Globus pallidus (tissue), 1 donor: Measurements from ENCODE around the gene AGAP1.
"Not testable (repeated sequence)": the region's sequence is repeated elsewhere in the genome, so short reads cannot be mapped to it uniquely, and the experiment has no call there.

Source experiments
- DNase-seq: peaks from one replicate; pipeline ENCODE4 v3.0.0-alpha.2; 2015; ENCODE audit warnings: low spot score

Gene AGAP1

DNA sequence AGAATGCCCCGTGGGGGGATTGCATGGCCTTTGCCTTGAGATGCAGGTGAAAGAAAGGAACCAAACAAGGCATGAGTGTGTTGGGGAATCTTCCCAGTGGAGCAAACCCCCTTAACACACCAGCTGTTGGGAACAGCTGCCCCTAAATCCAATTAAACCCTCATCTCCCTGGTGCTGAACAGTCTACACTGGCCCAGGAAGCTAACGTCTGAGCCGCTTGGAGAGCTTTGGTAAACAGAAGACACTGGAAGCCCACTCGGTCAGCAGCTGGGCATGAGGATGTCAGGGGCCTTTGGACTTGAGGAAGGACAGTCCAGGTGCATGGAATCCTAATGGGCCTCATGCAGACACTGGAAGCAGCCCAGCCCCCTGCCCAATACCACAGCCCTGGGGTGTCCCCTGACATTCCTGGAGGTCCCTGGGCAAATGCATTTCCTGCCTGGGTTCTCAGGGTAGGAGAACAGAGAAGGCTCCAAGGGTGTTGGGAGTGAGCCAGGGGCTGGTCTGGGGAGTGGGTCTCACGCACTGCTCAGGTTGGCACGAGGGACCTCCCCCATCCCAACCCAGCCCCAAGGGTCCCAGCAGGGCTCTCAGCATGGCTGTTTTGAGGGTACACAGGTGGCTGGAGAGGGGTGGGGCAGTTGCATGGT lies 636.6 kb downstream of the AGAP1 start:
- no peak for DNase-seq

DNA sequence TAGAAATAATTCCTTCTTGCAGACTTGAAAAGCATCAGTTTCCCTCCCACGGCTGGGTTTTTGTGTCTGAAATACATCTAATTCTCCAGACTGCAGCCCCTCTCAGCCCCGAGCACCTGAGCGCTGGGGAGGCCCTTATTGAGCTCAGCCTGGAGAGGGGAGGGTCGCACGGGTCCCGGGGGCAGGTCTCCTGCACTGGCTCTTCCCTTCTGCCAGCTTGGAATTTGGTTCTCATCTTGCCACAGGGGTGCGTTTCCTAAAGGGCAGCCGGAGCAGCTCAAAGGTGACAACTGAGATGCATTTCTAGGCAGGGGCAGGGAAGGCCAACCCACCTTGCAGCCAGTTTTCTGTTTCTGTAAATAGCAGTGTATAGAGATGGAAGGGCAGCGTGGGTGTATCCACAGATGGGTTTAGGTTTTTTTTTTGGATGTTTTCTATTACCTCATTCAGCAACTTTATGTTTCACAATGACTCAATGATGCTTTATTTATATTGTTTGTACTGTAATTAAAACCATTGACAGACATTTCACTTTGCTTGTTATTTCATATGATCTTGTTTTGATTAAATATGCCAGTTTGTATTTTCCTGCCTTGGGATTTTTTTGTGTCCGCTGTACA lies 637.3 kb downstream of the AGAP1 start:
- DNase-seq: no peak

DNA sequence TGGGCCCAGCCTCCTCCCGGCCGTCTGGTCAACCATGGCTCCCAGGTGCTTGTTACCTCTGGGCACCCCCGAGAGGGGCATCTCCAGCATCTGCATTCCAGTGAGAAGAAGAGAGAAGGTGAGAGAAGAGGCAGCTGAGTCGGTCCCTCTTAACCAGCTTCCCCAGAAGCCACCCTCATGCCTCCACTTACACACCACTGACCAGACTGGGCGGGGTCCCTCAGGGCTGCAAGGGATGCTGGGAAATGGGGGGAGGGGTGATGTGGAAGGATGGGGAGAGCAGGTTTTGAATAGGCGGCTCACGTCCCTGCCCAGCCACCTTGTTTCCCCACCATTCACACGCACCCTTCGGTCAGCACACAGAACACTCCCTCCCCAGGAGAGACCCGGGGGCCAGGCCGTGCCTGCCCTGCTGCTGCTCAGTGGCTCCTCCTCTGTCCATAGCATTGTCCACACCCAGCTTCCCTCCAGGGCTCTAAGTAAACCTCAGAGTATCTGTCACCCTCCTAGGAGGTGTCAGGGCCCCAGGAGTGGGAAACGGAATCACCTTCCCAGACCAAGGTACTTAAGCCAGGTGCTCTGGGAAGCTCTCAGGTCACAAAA lies 639.7 kb downstream of the AGAP1 start:
- DNase-seq: no peak

DNA sequence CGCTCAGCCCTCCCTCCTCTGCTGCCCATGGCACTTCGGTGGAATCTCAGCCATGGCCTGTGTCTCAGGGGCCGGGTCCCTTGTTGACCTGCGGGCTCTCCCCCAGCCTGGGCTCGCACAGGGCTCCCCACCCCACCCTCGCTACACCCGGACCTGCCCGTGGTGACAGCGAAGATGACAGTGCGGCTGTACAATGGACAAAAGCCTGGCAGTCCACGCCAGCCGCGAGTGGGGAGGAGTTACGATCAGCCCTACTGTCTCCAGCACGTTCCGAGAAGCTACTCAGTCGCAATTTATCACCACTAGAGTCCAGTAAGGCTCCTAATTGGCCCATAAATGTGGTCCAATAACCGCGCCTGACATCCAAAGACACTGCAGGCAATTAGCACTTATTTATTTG lies 642.7 kb downstream of the AGAP1 start:
- peak; percentile 36 for DNase-seq

DNA sequence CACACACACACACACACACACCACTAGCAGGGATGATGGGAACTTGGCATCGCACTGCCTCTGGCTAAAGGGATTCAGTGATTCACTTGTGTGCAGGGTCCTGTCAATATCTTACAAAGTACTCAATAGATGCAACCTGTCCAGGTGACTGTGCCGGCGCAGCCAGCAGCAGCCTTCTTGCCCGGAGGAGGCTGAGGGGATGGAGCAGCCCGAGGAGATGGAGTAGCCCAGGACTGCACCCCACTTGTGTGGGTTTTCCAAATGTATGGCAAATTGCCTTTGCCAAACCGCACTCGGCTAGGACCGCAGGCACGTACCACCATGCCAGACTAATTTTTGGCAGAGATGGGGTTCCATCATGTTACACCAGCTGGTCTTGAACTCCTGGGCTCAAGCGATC lies 643.2 kb downstream of the AGAP1 start:
- DNase-seq: no peak

DNA sequence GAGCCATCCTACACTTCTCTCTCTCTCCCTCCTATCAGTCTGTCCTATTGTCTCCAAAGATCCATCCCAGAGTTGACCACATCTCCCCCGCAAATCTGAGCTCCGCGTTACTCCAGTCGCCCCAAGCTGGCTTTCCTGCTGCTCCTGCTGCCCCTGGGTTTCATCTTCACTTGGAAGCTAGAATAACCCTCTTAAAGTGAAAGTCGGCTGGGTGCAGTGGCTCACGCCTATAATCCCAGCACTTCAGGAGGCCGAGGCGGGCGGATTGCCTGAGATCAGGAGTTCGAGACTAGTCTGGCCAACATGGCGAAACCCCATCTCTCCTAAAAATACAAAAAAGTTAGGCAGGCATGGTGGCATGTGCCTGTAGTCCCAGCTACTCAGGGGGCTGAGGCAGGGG lies 647.8 kb downstream of the AGAP1 start:
- DNase-seq: not testable (repeated sequence)

DNA sequence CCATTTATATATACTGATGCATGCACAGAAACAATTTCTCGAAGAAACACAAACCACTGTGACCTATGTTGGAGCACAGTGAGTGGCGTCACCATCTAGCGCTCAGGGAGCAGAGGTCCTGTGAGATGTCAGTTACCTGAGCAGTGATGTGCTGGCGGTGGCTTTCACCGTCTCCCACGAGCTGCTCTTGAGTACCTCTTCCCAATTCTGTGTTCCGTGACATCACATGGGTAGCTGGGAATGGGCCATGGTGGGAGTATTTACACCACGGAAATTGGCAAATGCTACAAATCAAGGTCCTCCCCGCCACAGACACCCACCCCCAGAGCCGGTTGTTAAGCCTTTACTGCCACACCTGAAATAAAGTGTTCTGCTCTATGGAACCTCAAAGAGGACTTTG lies 650.0 kb downstream of the AGAP1 start:
- no peak for DNase-seq

DNA sequence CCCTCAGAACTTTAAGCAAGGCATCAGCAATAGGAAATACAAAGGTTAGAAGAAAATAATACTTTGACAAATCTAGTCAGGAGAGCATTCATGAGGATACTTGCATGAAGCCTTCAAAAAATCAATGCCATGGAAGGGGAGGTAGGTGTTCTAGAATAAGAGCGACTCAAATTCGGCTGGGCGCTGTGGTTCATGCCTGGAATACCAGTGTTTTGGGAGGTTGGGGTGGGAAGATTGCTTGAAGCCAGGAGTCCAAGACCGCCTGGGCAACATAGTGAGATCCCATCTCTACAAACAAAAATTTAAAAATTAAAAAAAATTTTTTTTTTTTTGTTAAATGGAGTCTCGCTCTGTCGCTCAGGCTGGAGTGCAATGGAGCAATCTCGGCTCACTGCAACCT lies 652.6 kb downstream of the AGAP1 start:
- no peak for DNase-seq

DNA sequence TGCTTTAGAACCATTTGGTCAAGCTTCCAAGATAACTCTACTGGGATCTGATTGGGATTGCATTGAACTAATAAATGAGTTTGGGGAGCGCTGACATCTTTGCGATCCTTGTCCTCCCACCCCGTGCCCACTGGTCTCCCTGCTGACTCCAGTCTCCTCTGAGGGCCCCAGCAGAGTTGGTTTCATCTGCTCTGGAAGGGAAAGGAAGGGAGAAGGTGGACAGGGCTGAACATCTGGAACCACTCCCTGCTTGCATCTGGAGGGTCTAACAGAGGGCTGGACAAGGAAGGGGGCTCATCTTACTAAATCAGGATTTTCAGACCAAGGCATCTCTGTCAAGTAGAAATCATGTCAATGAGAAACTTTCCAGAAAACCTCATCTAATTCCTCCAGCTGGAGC lies 661.6 kb downstream of the AGAP1 start:
- no peak for DNase-seq

DNA sequence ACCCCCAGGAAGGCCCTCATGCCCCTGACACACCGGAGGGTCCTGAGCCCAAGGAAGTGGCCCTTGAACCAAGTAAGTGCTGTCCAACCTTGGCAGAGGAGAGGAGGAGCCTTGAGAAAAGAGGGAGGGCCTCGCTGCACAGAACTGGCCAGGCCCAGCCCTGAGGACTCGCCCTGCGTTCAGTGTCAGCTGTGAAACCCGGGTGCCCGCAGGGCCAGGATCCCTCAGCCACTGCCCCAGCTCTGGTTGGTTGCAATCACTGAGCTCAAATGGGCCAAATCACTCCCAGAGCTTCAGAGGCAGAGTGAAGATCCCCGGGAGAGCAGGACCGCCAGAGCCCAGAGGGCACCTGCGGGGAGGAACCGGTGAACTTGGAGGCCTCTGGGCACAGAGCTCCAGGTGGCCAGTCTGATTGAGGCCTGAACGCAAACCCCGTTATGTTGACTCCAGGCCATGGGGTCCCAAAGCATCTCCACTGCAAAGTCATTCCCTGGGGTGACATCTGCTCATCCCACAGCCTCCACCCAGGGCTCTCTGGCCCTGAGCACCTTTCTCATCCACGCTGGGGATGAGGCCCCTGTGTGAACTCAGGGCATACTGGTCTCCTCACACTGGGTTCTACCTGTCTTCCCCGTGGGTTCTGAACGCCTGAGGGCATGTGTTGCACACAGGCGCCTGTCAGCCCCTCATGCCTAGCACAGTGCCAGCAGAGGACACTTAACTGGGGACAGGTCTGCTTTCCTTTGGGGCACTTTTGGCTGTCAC lies 662.4 kb downstream of the AGAP1 start:
- no peak for DNase-seq

DNA sequence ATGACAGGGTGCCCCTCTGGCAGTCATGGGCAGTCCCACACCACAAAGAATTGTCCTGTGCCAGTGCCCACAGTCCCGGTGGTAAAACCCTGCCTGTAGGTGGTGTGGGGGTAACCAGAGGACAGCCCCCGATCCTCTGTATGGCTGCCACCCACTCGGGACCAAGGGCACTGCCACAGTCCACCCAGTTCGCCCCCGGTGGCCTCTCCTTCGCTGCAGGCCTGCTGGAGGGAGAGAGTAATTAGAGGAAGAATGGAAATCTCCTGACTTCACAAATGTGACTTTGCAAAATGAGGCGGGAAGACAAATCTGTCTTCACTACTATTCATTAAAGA lies 663.0 kb downstream of the AGAP1 start:
- no peak for DNase-seq

DNA sequence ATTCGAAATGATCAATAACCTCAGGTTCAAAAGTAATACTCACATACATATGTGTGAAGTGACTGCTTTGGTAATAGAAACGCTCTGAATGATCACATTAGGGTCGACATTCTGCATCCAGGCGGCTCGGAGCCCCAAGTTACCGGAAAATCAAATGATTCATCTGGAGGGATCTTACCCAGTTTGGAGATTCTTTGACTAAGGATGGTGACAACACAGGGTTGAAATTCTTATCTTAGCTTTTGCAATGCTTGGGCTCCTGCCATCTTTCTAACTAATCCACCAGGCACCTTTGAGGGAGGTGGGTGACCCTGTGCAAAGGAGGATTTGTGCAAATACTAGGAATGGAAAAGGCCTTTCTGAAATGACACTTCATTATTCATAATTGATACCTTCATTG lies 663.5 kb downstream of the AGAP1 start:
- DNase-seq: no peak

DNA sequence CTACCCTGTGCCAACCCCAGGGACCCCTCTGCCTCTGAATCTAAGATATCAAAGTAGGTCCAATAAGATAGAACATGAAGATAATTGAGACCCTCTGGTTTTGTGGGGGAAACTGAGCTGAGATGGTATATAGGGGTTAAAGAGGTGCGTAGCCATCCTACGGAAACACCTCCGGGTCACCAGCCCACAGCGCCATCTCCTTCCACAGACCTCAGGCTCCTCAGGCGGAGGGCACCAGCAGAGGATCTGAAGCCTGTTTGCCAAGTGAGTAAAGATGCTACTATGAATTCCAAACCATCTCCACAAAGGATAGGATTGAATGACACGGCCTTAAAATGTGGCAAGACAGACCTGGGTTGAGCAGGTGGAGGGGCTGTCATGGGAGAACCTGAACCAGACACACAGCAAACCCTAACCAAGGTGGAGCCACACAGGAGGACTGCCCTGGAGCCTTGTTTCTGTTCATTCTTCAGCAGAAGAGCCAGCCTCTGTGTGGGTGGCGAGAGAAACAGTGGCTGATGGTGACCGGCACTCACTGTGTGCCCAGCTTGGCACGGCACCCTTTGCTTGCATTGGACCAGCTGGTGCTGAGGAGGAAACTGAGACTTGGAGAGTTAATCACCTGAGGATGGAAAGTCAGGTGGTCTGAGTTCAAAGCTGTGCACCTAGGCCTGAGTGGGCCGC lies 664.1 kb downstream of the AGAP1 start:
- no peak for DNase-seq

DNA sequence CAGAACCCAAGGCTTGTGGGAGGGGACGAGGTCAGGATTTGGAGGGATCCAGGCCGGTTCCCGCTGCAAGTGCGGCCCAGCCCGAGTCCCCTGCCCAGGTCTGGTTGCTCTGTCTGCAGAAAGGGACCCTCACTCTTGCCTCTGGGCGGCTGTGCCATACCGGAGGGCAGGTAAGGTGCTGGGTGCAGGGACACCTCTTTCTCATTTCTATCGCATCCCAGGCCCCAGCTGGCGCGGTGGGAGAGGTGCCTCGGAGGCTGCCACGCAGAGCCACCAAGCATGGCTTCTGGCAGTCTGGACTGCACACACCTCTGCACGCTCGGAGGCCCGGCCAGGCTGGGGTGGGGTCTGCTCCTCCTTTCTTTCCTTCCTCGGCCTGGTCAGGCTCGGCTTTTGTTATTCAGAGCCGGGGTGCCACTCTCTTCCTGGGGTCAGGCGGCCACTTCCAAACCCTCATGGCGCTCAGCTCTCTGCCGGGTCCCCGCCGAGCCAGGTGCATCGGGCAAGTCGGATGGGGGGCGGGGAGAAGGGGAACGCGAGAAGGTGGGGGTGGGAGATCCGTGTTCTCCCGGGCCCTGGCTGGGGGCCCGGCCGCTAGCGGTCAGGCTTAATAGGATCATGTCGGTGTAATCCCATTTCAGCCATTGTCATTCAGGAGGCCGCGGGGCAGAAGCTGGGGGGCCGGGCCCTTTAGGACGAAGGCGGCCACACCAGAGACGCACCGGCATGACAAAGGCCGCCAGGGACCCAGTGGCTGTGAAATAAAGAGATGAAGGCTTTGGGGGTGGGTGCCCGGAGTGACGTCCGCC lies 665.3 kb downstream of the AGAP1 start:
- no peak for DNase-seq

DNA sequence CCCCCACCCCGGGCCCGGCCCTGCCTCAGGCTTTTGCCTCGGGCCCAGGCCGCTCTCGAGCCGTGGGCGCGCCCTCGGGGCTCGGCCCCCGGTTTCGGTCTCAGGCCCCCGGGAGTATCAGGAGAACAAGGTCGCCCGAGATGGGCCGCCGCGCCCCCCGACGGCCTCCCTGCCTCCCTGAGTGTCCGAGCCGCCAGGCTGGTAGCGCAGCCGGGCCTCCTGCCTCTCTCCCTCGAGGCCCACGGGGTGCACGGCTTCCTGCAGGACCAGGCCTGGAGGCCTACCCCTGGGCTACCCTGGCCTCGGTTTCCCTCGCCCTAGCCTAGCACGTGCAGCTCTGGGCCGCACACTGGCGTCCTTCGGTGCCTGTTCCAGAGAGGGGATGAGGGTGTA lies 665.9 kb downstream of the AGAP1 start:
- no peak for DNase-seq

DNA sequence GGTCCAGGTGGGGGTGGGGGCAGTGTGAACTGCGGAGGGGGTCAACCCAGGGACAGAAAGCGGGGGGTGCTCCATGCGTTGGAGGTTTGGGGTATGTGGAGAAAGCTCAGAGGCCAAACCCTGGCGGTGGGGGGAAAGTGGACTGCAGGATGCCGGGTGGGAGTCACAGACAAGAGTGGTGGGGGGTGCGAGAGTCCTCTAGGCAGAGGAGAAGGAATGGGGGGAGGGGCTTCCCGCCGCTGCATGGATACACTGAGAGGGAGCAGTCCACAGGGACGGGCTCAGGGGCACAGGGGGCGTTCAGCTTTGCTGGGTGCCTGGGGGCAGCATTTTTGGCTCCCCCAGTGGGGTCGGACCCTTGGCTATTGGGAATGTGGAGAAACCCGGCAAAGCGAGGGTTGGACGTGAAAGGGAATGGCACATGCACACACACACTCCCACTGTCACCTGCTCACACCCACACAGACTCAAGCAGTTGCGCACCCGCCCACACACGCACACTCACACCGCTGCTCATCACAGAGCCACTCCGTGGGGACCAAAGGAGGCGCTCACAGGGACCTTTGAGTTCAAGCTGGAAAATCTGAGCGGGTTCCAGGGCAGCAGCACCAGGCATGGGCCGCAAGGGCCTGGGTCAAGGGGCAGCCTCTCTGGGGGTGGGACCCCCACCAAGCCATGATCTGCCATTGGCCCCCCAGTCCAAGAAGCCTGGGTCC lies 666.7 kb downstream of the AGAP1 start:
- no peak for DNase-seq

DNA sequence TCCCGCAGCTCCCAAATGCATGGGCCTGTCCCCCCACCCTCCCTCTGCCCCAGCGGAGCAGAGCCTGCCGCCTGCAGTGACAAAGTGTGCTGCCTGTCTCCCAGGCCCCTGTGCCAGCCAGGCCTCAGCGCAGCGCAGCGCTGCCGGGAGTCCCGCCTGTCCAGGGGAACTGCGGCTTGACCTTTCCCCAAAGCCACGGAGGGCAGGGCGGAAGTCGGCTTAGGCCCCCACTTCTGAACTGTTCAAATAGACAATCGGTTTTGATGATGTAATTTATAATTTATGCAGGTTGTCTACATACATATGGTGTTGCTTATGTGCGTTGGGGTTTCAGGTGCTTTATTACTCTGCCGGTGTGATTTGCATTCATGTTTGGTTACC lies 667.2 kb downstream of the AGAP1 start:
- DNase-seq: no peak

DNA sequence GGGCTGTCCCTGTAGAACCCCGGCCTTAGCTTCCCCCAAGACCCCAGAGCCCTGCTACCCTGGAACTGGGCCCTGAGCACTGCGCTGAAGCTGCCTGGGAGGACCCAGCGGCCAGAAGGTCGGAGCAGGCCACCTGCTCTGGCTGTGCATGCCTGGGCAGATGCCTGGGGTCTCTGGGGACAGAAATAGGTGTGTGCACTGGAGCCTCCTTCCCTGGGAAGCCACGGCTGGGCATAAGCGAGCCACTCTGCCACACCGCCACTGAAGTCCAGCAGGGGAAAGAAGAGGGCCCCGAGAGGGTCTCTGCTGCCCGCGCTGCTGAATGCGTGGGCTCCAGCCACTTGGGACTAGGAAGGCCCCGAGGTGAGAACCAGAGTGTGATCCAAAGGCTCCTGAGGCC lies 667.7 kb downstream of the AGAP1 start:
- DNase-seq: no peak

DNA sequence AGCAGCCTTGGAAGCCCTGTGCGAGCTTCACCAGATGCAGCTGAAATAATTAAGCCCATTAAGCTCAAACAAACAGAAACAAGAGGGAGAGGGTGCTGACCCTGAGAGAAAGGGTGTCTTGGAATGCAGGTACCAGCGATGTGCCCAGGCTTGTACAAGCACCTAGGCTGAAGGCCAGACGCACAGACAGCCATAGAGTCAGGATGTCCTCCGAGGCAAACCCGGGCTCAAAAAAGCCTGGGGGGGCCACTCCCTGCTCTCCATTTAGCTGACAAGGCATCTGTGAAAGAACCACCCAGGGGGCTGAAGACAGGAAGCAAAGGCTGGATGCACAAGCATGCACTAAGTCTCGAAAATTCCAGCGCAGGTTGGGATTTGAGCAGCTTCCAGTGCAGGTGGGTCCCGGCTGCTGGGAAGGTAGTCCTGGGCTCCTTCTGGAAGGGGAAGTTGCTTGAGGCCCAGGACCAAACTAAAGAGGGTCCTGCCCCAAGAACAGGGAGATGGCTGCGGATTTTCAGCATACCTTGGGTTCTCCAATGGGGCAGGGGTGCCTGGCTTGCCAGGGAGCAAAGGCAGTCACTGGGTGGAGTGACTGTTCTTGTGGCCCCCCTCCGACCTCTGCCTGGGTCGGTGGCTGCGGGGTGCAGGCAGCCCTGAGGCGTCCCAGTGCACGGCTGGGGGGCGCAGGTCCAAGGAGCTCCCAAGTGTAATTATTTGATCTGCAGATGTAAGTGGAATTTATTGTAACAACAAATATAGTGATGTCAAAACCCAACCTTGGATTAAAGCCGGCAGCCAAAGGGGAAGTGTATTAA lies 668.4 kb downstream of the AGAP1 start:
- DNase-seq: no peak

DNA sequence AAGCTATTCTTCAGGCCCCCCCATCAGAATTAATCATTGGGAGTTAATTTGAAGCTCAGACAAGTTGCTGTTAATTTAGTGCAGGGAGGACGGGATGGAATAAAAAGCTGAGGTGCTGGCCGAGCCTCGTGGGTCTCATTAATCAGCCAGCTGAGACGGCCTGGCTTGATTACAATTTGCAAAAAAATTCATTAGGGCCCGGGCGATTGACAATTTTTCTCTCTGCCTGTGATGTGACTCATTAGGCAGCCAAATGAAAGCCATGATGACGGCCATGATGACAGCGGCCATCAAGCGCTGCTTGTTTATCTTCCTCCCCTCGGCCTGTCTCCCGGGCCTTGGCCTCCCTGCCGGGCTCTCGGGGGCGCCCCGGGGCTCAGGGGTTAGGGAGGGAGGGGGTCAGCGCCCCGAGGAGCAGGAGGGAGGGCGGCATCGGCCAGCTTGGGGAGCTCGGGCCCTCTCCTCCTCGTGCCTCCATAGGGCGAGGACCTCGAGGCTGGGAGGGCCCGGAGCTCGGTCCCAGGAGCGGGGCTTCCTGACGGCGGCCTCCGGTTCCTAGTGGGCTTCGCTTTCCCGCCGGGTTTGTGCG lies 669.1 kb downstream of the AGAP1 start:
- no peak for DNase-seq
